DMS 273 (cell line): ENCODE measurements around the gene DACT3.

Source experiments
- DNase-seq: peaks from one replicate; lab custom pipeline; 2025; ENCODE audit not compliant: unreplicated experiment; lab: John Stamatoyannopoulos, UW

Gene DACT3, protein sequence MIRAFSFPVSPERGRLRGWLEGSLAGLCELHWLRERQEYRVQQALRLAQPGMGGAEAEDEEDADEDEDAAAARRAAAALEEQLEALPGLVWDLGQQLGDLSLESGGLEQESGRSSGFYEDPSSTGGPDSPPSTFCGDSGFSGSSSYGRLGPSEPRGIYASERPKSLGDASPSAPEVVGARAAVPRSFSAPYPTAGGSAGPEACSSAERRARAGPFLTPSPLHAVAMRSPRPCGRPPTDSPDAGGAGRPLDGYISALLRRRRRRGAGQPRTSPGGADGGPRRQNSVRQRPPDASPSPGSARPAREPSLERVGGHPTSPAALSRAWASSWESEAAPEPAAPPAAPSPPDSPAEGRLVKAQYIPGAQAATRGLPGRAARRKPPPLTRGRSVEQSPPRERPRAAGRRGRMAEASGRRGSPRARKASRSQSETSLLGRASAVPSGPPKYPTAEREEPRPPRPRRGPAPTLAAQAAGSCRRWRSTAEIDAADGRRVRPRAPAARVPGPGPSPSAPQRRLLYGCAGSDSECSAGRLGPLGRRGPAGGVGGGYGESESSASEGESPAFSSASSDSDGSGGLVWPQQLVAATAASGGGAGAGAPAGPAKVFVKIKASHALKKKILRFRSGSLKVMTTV

GRCh38 chr19:46661020-46661731 is at the start of gene DACT3:
Gene DACT3 (minus strand): TSS chr19:46661182. CDS start chr19:46661064, 118 bp downstream.
- peak; percentile 100 for DNase-seq

DNA sequence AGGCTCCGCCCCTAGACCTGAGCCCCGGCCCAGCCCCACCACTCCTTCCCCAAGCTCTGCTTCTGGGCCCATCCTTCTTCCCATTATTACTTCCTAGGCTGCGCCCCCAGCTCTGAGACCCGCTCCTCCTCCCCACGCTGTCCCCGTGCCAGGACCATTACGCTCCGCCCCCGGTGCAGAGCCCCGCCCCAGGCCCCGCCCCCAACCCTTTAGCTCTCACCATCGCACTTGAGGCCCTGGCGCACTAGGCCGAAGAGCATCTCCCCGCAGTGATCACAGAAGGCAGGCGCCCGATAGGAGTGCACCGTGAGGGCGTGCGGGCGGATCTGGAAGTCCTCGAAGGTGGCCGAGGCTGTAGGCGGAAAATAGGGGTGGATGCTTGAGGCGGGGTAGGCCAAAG is 49.7 kb upstream of the DACT3 start:
- DNase-seq = no peak

DNA sequence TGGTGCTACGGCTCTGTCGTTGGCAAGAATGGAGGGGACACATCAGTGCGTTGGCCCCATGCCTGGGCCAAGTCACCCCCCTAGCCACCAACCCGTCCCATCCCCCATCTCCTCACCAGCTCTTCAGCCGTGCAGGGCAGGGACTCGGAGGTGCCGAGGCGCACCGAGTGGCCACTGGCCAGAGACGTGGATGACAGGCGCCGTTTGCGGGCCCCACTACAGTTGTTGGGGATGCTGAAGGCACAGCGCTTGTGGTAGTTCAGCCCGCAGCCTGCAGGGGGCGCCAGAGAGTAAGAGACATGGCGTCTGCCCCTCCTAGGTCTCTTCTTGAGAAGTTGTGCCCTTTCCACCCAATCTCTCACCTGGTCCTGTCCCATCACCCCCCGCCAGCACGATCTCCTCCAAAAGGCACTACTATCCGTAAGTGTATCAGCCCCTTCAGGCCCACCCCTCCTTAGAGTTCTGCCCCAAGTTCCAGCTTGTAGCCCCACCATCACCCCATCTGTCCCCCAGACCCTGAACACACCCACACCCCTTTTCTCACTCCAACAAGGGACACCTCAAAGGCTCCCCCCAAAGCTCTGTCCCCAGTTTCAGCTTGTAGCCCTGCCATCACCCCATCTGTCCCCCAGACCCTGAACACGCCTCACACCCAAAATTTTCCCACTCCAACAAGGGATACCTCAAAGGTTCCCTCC is 43.5 kb upstream of the DACT3 start:
- DNase-seq = peak; percentile 64

DNA sequence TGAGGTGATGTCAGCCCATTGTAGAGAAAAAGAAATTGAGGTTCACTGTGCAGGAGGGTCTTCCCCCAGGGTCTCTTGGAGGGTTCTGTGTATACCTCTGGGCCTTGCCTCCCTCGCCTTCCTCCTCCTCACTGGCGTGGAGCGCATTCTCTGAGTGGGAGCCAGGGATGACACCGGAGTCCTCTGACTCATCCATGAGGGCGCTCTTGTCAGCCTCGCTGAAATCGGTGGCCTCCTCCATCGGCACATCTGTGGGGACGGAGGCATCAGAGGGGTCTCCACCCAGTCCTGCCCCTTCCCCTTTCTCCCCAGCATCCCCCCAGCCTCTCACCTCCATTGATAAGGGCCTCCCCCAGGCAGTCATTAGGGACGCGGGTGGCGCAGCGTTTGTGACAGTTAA is 39.7 kb upstream of the DACT3 start:
- no peak for DNase-seq

GRCh38 chr19:46698395-46699321 is 37.7 kb upstream of the DACT3 start:
- DNase-seq = no peak

GRCh38 chr19:46697204-46697960 is 36.4 kb upstream of the DACT3 start:
- no peak for DNase-seq

DNA sequence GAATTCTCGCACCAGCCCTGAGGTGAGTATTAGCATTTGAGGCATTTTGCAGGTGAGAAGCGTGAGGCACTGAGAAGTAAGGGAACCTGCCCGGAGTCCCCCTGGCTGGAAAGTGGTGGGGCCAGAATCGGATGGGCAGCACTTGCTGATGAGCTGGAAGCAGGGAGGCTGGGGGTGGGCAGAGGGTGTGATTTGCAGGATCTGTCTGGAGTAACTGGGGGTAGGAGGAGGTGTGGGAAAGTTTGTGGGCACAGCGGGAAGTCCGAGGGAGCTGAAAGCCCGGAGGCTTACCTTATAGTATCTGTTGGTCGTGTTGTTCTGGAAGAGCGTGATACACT is 35.9 kb upstream of the DACT3 start:
- DNase-seq = no peak

- no peak for DNase-seq
Measured at GRCh38 chr19:46696052-46696451, 35.1 kb upstream of the DACT3 start.

- DNase-seq = no peak
Measured at GRCh38 chr19:46693760-46694159, 32.8 kb upstream of the DACT3 start.

DNA sequence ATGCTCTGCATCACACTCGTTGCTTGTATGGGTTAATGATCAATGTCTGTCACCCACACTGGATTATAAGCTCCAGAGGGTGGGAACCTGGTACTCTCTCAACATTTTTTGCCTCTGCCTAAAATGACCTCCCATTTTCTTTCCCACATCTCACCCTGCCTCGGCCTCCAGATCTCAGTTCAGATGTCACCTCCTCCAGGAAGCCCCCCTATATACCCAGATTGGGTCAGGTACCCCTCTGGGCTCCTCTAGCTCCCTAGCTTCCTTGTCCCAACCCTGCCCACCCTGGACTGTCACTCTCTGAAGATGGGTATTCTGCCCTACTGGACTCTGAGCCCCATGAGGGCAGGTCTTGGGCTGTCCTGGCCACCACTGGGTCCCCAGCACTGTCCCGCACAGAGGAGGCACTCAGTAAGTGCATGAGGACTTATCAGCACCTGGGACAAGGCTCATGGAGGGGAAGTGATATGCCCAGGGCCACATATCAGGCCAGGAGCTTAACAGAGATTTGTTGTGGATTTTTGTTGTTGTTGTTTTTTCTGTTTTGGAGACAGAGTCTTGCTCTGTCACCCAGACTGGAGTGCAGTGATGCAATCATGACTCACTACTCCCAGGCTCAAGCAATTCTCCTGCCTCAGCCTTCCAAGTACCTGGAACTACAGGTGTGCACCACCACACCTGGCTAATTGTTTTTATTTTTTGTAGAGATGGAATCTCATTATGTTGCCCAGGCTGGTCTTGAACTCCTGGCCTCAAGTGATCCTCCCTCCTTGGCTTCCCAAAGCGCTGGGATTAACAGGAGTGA is 32.1 kb upstream of the DACT3 start:
- DNase-seq = no peak

DNA sequence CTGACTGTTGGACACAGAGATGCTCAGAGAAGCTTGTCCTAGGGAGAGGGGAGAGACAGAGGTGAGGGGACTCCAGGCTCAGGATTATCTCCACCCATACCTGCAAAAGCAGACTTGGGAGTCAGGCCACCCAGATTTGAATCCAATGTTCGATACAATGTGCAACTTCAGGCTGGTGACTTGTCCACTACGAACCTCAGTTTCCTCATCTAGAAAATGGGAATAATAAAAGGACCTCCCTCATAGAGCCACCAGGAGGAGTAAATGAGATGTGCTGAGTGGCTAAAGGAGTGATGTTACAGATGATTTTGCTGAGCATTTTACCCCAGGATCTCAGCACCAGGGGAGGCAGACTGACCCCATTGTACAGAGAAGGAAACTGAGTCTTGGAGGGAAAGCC is 31.0 kb upstream of the DACT3 start:
- DNase-seq = no peak

DNA sequence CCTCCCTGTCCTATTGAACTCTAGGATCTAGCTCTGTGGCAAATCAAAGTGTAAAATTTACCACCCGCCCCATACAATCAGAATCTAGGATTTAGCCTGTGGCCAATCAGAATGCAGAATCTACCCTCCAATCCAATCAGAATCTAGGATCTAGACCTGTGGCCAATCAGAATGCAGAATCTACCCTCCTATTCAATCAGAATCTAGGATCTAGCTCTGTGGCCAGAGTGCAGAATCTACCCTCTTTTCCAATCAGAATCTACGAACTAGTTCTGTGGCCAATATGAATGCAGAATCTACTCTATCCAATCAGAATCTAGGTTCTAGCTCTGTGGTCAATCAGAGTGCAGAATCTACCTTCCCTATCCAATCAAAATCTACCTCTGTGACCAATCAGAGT is 30.1 kb upstream of the DACT3 start:
- no peak for DNase-seq

GRCh38 chr19:46689358-46689757 is 28.4 kb upstream of the DACT3 start:
- no peak for DNase-seq

DNA sequence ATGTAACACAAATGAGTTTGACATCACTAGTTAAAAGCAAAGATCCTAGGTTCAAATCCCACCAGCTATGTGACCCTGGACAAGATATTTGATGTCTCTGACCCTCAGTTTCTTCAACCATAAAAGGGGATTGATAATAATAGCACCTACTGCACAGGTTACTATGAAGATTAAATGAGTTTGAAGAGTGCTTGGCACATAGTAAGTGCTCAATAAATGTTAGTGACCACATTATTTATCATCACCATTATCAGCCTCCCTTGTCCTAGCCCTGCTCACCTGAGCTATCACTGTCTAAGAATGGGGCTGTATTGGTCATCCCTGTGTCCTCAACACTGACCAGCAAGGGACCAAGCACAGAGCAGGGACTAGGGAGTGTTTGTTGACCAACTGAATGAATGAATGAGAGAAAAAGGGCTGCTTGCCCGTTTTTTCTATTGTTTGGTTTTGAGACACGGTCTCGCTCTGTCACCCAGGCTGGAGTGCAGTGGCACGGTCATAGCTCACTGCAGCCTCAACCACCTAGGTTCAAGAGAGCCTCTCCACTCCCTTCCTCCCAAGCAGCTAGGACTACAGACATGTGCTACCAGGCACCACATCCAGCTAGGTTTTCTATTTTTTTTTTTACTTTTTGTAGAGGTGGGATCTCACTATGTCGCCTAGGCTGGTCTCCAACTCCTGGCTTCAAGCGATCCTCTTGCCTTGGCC is 26.6 kb upstream of the DACT3 start:
- no peak for DNase-seq

DNA sequence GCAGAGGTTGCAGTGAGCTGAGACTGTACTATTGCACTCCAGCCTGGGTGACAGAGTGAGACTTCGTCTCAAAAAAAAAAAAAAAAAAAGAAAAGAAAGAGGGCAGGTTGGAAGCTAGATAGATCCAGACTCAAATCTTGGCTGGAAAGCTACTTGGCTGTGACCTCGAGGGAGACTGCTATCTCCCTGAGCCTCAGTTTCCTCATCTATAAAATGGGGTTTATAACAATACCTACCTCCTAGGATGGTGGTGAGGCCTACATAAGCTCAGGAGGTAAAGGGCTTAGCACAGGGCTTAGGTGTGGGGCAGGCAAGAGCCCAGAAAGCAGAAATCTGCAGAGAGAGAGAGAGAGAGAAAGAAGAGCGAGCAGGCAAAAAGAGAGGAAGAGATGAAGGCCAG is 24.2 kb upstream of the DACT3 start:
- DNase-seq = no peak

DNA sequence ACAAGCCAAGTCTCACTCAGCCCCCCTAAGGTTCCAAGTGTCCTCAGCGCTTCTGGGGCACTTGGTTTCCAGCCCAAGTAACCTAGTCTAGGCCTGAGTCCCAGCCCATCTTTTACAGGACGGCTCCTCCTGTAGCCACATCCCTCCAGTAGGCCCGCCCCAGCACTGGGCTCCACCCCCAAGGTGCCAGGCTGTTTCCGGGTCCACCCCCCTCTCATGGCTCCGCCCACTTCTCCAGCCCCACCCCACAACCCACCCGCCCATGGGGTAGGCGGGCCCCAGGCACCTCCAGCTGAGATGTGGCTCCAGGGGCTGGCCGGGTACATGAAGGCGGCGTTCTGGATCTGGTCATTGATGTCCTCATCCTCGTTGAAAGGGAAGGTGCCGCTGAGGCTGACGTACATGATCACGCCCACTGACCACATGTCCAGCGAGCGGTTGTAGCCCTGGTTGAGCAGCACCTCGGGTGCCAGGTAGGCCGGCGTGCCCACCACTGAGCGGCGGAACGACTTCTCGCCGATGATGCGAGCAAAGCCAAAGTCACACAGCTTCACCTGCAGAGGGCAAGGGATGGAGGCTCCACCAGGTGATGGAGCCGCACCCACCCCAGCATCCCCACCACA is 17.2 kb upstream of the DACT3 start:
- DNase-seq = peak; percentile 49

- DNase-seq = peak; percentile 70
Measured at GRCh38 chr19:46674416-46675178, 13.6 kb upstream of the DACT3 start.
